WTC11 (cell line): ENCODE results near the gene RAB2B. TPM values are rescaled to one million over a fixed set of nuclear protein-coding genes. Genes with fewer than 3 reads are reported as not detected.

ENCODE experiments used
- ATAC-seq: fragments of 200-7000 bp; cut with Tn5 transposase; 2 replicates; pipeline ENCODE4 v1.10.0; 2021; ENCODE audit warnings: mild to moderate bottlenecking, moderate library complexity
- CTCF ChIA-PET: fragments of 300-600 bp; sonication (Branson Sonifier 250); formaldehyde crosslinking; loops from one replicate; lab custom pipeline; 2021; ENCODE audit warnings: antibody characterized with exemption; lab: Charles Lee
- POLR2A ChIA-PET: fragments of 350-600 bp; sonication (Branson Sonifier 250); formaldehyde crosslinking; loops from one replicate; lab custom pipeline; 2021; ENCODE audit warnings: antibody characterized with exemption; lab: Charles Lee
- DNase-seq: peaks from one replicate; pipeline ENCODE4 v3.0.0; 2021; ENCODE audit warnings: low spot score
- H3K27ac Mint-ChIP-seq: 2 replicates; pipeline ENCODE4 v1.8.0; 2021; ENCODE audit warnings: mixed read lengths
- H3K27me3 Mint-ChIP-seq: 2 replicates; pipeline ENCODE4 v1.8.0; 2021; ENCODE audit warnings: low read depth, mild to moderate bottlenecking, moderate library complexity, mixed read lengths
- H3K36me3 Mint-ChIP-seq: 2 replicates; pipeline ENCODE4 v1.8.0; 2021; ENCODE audit warnings: mixed read lengths
- H3K4me1 Mint-ChIP-seq: 2 replicates; pipeline ENCODE4 v1.8.0; 2022; ENCODE audit warnings: mixed read lengths
- H3K4me3 Mint-ChIP-seq: 2 replicates; pipeline ENCODE4 v1.8.0; 2021; ENCODE audit warnings: mild to moderate bottlenecking, moderate library complexity, mixed read lengths
- H3K9me3 Mint-ChIP-seq: 2 replicates; pipeline ENCODE4 v1.8.0; 2021; ENCODE audit warnings: mixed read lengths
- CBFB ChIP-seq: sonication (generic); formaldehyde crosslinking; IDR thresholded peaks from 2 replicates; pipeline ENCODE4 v1.8.1; 2022; ENCODE audit warnings: mild to moderate bottlenecking, low read depth, missing genetic modification reagents
- ESRRA ChIP-seq: sonication (generic); formaldehyde crosslinking; IDR thresholded peaks from 2 replicates; pipeline ENCODE4 v1.8.1; 2022; ENCODE audit warnings: mild to moderate bottlenecking, missing genetic modification reagents, borderline replicate concordance
- FOXJ3 ChIP-seq: sonication (generic); formaldehyde crosslinking; IDR thresholded peaks from 2 replicates; pipeline ENCODE4 v1.9.0; 2021; ENCODE audit warnings: missing genetic modification reagents, mild to moderate bottlenecking, borderline replicate concordance
- FOXP4 ChIP-seq: sonication (generic); formaldehyde crosslinking; IDR thresholded peaks from 2 replicates; pipeline ENCODE4 v1.8.0; 2022; ENCODE audit warnings: mild to moderate bottlenecking, missing genetic modification reagents
- HMGA2 ChIP-seq: fragments of 250-450 bp; sonication (Bioruptor Pico); IDR thresholded peaks from 2 replicates; pipeline ENCODE4 v1.4.0; 2021; ENCODE audit warnings: mild to moderate bottlenecking, moderate library complexity
- MXD4 ChIP-seq: fragments of 250-450 bp; sonication (Bioruptor Pico); IDR thresholded peaks from 2 replicates; pipeline ENCODE4 v1.8.0; 2021; ENCODE audit warnings: mild to moderate bottlenecking, moderate library complexity, borderline replicate concordance
- NFYB ChIP-seq: sonication (generic); formaldehyde crosslinking; conservative IDR thresholded peaks from 2 replicates; pipeline ENCODE4 v1.8.0; 2022; ENCODE audit warnings: low read depth, missing genetic modification reagents
- NR1H2 ChIP-seq: sonication (generic); formaldehyde crosslinking; IDR thresholded peaks from 2 replicates; pipeline ENCODE4 v1.9.0; 2021; ENCODE audit warnings: mild to moderate bottlenecking, moderate library complexity, missing genetic modification reagents
- NR2C2 ChIP-seq: sonication (generic); formaldehyde crosslinking; IDR thresholded peaks from 2 replicates; pipeline ENCODE4 v1.8.0; 2022; ENCODE audit warnings: mild to moderate bottlenecking, missing genetic modification reagents
- NR3C1 ChIP-seq: sonication (generic); formaldehyde crosslinking; conservative IDR thresholded peaks from 2 replicates; pipeline ENCODE4 v1.8.1; 2023; ENCODE audit warnings: low read depth, mild to moderate bottlenecking, missing genetic modification reagents
- SMAD4 ChIP-seq: sonication (generic); formaldehyde crosslinking; IDR thresholded peaks from 2 replicates; pipeline ENCODE4 v1.8.0; 2022; ENCODE audit warnings: mild to moderate bottlenecking, missing genetic modification reagents
- USF1 ChIP-seq: sonication (generic); formaldehyde crosslinking; IDR thresholded peaks from 2 replicates; pipeline ENCODE4 v1.8.0; 2022; ENCODE audit warnings: mild to moderate bottlenecking, missing genetic modification reagents
- ZBTB21 ChIP-seq: sonication (generic); formaldehyde crosslinking; IDR thresholded peaks from 2 replicates; pipeline ENCODE4 v1.8.1; 2023; ENCODE audit warnings: mild to moderate bottlenecking, missing genetic modification reagents, borderline replicate concordance
- ZMAT4 ChIP-seq: fragments of 250-450 bp; sonication (Bioruptor Pico); IDR thresholded peaks from 2 replicates; pipeline ENCODE4 v1.9.0; 2021; ENCODE audit warnings: mild to moderate bottlenecking
- ZNF121 ChIP-seq: sonication (generic); formaldehyde crosslinking; IDR thresholded peaks from 2 replicates; pipeline ENCODE4 v1.8.0; 2023; ENCODE audit warnings: missing genetic modification reagents
- ZNF219 ChIP-seq: sonication (generic); formaldehyde crosslinking; IDR thresholded peaks from 2 replicates; pipeline ENCODE4 v1.8.0; 2023; ENCODE audit warnings: missing genetic modification reagents, mild to moderate bottlenecking, borderline replicate concordance
- ZNF396 ChIP-seq: fragments of 250-450 bp; sonication (Bioruptor Pico); IDR thresholded peaks from 2 replicates; pipeline ENCODE4 v1.8.0; 2021; ENCODE audit warnings: mild to moderate bottlenecking, moderate library complexity, borderline replicate concordance
- ZNF416 ChIP-seq: fragments of 250-450 bp; sonication (Bioruptor Pico); IDR thresholded peaks from 2 replicates; pipeline ENCODE4 v1.9.0; 2021; ENCODE audit warnings: mild to moderate bottlenecking, inconsistent platforms
- ZNF671 ChIP-seq: fragments of 250-450 bp; sonication (Bioruptor Pico); IDR thresholded peaks from 2 replicates; pipeline ENCODE4 v1.8.0; 2021; ENCODE audit warnings: mild to moderate bottlenecking
- total RNA-seq: library from RNA; stranded (reverse); gene quantifications from 3 replicates; pipeline ENCODE4 v1.2.3, GENCODE V29; 2021
- TF ChIP-seq, protein P1 (sequence below): sonication (generic); formaldehyde crosslinking; IDR thresholded peaks from 2 replicates; pipeline ENCODE4 v1.8.0; 2022; ENCODE audit warnings: mild to moderate bottlenecking, missing genetic modification reagents

The RAB2B gene
- total RNA-seq, 1 experiment from 2014 or later: 29.6 TPM

GRCh38 chr14:21524575-21525490, 48.1 kb upstream of the RAB2B start:
- POLR2A ChIA-PET: interaction anchor here (2.1 to 4.5 kb wide), 5 partner anchors 11 to 26 kb away, joined by 9 to 76 read pairs (median 30); partner anchors contain the start of gene METTL3
- no peak for ATAC-seq
- Mint-ChIP-seq H3K27me3 (no peaks in the 10 kb centered on the region), H3K36me3 (peaks cover 56% of the 10 kb centered on the region), H3K4me1 (peaks cover 81% of the 10 kb centered on the region), H3K27ac (peak overlapping the region; percentile 98), H3K4me3 (peak overlapping the region; percentile 97), H3K9me3 (no peaks in the 10 kb centered on the region)
- no peak for DNase-seq
- peak; percentile 63; the same call in 1 of the 2 replicates for TF ChIP-seq ZNF121 (CRISPR knock-in tag)
- no peak for TF ChIP-seq MXD4 (CRISPR knock-in tag)
- CTCF ChIA-PET: interaction anchor here (0.6 to 4.5 kb wide), 6 partner anchors 14 to 205 kb away, joined by 3 to 60 read pairs (median 18); partner anchors contain the start of genes CHD8 and METTL3

GRCh38 chr14:21523203-21523602, 46.4 kb upstream of the RAB2B start:
- no peak for DNase-seq
- CTCF ChIA-PET: interaction anchor here (1.0 to 1.9 kb wide), 7 partner anchors 12 to 483 kb away, joined by 3 to 8 read pairs (median 4); partner anchors contain the start of genes CHD8 and METTL3
- TF ChIP-seq FOXP4 (CRISPR knock-in tag) (0 out of 2 replicates have a peak, but pooled peaks have one; percentile 20), USF1 (no peak)
- TF ChIP-seq, all 79 proteins: peak for 1
- peak overlapping the region; percentile 93 for H3K27ac Mint-ChIP-seq
- peaks cover 51% of the 10 kb centered on the region for H3K36me3 Mint-ChIP-seq
- H3K27me3 Mint-ChIP-seq: no peaks in the 10 kb centered on the region
- peaks cover 73% of the 10 kb centered on the region for H3K4me1 Mint-ChIP-seq
- POLR2A ChIA-PET: interaction anchor here (2.5 kb wide), 1 partner anchor 12 kb away, joined by 9 read pairs; the partner anchor contains the start of gene METTL3
- no peak for ATAC-seq
- H3K9me3 Mint-ChIP-seq: no peaks in the 10 kb centered on the region
- H3K4me3 Mint-ChIP-seq: peak overlapping the region; percentile 97

- TF ChIP-seq ESRRA (no peak), NR2C2 (CRISPR knock-in tag) (no peak), ZNF671 (no peak), ZBTB21 (no peak), ZMAT4 (no peak), HMGA2 (CRISPR knock-in tag) (no peak), NR3C1 (CRISPR knock-in tag) (no peak), CBFB (no peak), FOXJ3 (CRISPR knock-in tag) (no peak), SMAD4 (CRISPR knock-in tag) (no peak), NFYB (CRISPR knock-in tag) (no peak), ZNF219 (no peak), ZNF416 (no peak), ZNF396 (CRISPR knock-in tag) (no peak), NR1H2 (CRISPR knock-in tag) (no peak)
- TF ChIP-seq, protein P1, sequence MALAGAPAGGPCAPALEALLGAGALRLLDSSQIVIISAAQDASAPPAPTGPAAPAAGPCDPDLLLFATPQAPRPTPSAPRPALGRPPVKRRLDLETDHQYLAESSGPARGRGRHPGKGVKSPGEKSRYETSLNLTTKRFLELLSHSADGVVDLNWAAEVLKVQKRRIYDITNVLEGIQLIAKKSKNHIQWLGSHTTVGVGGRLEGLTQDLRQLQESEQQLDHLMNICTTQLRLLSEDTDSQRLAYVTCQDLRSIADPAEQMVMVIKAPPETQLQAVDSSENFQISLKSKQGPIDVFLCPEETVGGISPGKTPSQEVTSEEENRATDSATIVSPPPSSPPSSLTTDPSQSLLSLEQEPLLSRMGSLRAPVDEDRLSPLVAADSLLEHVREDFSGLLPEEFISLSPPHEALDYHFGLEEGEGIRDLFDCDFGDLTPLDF: no peak
- ATAC-seq (no peak), DNase-seq (no peak)
- H3K4me3 Mint-ChIP-seq: peak overlapping the region; percentile 97; the same call in 1 of the 2 replicates
- peaks cover 51% of the 10 kb centered on the region for H3K36me3 Mint-ChIP-seq
- ChIA-PET CTCF (interaction anchor here (1.6 to 1.8 kb wide), 2 partner anchors 36 to 66 kb away, joined by 4 read pairs; partner anchors contain the start of gene CHD8), POLR2A (no interaction called here)
- no peaks in the 10 kb centered on the region for H3K27me3 Mint-ChIP-seq
- H3K9me3 Mint-ChIP-seq: no peaks in the 10 kb centered on the region
- H3K4me1 Mint-ChIP-seq: peaks cover 60% of the 10 kb centered on the region
- peak overlapping the region; percentile 91 for H3K27ac Mint-ChIP-seq
These were observed 44.7 kb upstream of the RAB2B start for GRCh38 chr14:21521501-21521900.
